ENCODE data around the gene ARHGAP40. TPM values are rescaled to one million over a fixed set of nuclear protein-coding genes. Genes with fewer than 3 reads are reported as not detected.

Gene ARHGAP40
- total and polyA plus RNA-seq, 9 of the 15 experiments (the other 6 are each of a cell fraction or from before 2014, with no cell fraction given) = not detected

DNA sequence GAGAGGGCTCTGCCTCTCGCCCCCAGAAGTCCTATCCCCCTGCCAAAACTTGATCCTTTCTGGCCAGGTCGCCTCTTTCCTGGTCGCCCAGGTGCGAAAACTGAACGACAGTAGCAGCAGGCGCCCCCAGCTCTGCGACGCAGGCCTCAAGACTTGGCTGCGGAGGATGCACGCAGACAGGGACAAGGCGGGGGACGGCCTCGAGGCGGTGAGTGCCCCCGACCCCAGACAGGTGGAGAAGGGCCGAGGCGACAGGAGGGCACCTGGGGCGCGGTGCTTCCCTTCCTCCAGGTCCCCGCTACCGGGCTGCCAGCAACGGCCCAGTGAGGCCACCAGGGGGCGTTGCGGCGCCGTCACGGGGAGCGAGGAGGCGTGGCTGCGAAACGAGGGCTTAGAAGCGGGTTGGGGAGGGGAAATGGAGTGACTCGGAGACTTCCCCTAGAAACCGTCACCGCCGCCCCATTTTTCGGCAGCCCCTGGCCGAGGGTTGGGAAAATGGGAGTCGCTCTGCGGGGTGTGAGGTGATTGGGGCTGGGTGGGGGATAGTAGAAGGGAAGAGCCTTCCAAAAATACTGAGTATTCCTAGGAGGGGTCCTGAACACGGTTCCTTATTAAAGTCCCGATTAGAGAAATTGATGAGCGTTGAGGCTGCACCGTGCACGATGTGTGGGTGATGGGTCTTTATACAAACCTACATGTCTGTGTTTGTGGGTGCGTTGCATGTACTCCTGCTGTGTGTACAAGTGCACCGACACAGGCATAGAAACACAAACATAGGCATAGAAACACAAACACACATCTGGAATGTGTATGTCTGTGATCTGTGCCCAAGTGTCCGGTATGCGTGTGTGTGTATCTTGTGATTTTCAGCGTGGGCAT, 44.6 kb downstream of the ARHGAP40 start (continued):
- TF ChIP-seq, protein P1, sequence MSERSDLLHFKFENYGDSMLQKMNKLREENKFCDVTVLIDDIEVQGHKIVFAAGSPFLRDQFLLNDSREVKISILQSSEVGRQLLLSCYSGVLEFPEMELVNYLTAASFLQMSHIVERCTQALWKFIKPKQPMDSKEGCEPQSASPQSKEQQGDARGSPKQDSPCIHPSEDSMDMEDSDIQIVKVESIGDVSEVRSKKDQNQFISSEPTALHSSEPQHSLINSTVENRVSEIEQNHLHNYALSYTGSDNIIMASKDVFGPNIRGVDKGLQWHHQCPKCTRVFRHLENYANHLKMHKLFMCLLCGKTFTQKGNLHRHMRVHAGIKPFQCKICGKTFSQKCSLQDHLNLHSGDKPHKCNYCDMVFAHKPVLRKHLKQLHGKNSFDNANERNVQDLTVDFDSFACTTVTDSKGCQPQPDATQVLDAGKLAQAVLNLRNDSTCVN (CRISPR knock-in tag; IDR thresholded peaks at IDR 0.05) = no peak
- no peak for TF ChIP-seq TGIF2 (CRISPR knock-in tag; IDR thresholded peaks at IDR 0.05)
- TF ChIP-seq MYNN (IDR thresholded peaks at IDR 0.05) = no peak
- TF ChIP-seq MYNN (CRISPR knock-in tag; IDR thresholded peaks at IDR 0.05) = no peak
- TF ChIP-seq ETV6 (IDR thresholded peaks at IDR 0.05; ENCODE audit: borderline replicate concordance in 1 of 2, low read depth in 2 of 2, low read length in 1 of 2) = no peak
- TF ChIP-seq ETV6 (CRISPR knock-in tag; IDR thresholded peaks at IDR 0.05; ENCODE audit: borderline replicate concordance) = no peak
- TF ChIP-seq, protein P2, sequence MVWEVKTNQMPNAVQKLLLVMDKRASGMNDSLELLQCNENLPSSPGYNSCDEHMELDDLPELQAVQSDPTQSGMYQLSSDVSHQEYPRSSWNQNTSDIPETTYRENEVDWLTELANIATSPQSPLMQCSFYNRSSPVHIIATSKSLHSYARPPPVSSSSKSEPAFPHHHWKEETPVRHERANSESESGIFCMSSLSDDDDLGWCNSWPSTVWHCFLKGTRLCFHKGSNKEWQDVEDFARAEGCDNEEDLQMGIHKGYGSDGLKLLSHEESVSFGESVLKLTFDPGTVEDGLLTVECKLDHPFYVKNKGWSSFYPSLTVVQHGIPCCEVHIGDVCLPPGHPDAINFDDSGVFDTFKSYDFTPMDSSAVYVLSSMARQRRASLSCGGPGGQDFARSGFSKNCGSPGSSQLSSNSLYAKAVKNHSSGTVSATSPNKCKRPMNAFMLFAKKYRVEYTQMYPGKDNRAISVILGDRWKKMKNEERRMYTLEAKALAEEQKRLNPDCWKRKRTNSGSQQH (CRISPR knock-in tag; IDR thresholded peaks at IDR 0.05) = no peak
- TF ChIP-seq ZKSCAN3 (CRISPR knock-in tag; IDR thresholded peaks at IDR 0.05) = no peak
- peak; percentile 25; the same call in 1 of the 2 replicates for TF ChIP-seq CXXC5 (CRISPR knock-in tag; IDR thresholded peaks at IDR 0.05)
- TF ChIP-seq ZFP30 (CRISPR knock-in tag; IDR thresholded peaks at IDR 0.05; ENCODE audit: borderline replicate concordance) = no peak
- TF ChIP-seq SMAD2 (IDR thresholded peaks at IDR 0.05; ENCODE audit: low read depth, low read length) = no peak
- no peak for TF ChIP-seq ZNF830 (CRISPR knock-in tag; IDR thresholded peaks at IDR 0.05)
- TF ChIP-seq SRSF7 (optimal IDR thresholded peaks at IDR 0.05; ENCODE audit: low read depth, low read length) = no peak
- TF ChIP-seq NFE2L1 (tag; IDR thresholded peaks at IDR 0.05; ENCODE audit: borderline replicate concordance, low read depth) = no peak
- no peak for TF ChIP-seq ELF2 (CRISPR knock-in tag; IDR thresholded peaks at IDR 0.05)
- TF ChIP-seq, protein P3, sequence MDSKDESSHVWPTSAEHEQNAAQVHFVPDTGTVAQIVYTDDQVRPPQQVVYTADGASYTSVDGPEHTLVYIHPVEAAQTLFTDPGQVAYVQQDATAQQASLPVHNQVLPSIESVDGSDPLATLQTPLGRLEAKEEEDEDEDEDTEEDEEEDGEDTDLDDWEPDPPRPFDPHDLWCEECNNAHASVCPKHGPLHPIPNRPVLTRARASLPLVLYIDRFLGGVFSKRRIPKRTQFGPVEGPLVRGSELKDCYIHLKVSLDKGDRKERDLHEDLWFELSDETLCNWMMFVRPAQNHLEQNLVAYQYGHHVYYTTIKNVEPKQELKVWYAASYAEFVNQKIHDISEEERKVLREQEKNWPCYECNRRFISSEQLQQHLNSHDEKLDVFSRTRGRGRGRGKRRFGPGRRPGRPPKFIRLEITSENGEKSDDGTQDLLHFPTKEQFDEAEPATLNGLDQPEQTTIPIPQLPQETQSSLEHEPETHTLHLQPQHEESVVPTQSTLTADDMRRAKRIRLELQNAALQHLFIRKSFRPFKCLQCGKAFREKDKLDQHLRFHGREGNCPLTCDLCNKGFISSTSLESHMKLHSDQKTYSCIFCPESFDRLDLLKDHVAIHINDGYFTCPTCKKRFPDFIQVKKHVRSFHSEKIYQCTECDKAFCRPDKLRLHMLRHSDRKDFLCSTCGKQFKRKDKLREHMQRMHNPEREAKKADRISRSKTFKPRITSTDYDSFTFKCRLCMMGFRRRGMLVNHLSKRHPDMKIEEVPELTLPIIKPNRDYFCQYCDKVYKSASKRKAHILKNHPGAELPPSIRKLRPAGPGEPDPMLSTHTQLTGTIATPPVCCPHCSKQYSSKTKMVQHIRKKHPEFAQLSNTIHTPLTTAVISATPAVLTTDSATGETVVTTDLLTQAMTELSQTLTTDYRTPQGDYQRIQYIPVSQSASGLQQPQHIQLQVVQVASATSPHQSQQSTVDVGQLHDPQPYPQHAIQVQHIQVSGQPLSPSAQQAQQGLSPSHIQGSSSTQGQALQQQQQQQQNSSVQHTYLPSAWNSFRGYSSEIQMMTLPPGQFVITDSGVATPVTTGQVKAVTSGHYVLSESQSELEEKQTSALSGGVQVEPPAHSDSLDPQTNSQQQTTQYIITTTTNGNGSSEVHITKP (IDR thresholded peaks at IDR 0.05; ENCODE audit: partially characterized antibody) = no peak
- TF ChIP-seq FOXA3 (CRISPR knock-in tag; conservative IDR thresholded peaks at IDR 0.05 in 1 of 2, IDR thresholded peaks at IDR 0.05 in 1 of 2) = peak in 1 of 2 experiments; percentile 26; a peak in 1 of 4 replicates
- TF ChIP-seq, protein P4, sequence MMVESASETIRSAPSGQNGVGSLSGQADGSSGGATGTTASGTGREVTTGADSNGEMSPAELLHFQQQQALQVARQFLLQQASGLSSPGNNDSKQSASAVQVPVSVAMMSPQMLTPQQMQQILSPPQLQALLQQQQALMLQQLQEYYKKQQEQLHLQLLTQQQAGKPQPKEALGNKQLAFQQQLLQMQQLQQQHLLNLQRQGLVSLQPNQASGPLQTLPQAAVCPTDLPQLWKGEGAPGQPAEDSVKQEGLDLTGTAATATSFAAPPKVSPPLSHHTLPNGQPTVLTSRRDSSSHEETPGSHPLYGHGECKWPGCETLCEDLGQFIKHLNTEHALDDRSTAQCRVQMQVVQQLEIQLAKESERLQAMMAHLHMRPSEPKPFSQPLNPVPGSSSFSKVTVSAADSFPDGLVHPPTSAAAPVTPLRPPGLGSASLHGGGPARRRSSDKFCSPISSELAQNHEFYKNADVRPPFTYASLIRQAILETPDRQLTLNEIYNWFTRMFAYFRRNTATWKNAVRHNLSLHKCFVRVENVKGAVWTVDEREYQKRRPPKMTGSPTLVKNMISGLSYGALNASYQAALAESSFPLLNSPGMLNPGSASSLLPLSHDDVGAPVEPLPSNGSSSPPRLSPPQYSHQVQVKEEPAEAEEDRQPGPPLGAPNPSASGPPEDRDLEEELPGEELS (CRISPR knock-in tag; IDR thresholded peaks at IDR 0.05; ENCODE audit: borderline replicate concordance) = no peak
- no peak for TF ChIP-seq ZNF444 (CRISPR knock-in tag; IDR thresholded peaks at IDR 0.05)
- 0 out of 2 replicates have a peak, but pooled peaks have one; percentile 42 for TF ChIP-seq TARDBP (IDR thresholded peaks at IDR 0.05)

Data from K562 (cell line).